Inferior parietal cortex (tissue), 1 donor: ENCODE results near the gene DGKH.
"Not testable (repeated sequence)": the region's sequence is repeated elsewhere in the genome, so short reads cannot be mapped to it uniquely, and the experiment has no call there.

Source experiments
- DNase-seq: peaks from one replicate; pipeline ENCODE4 v3.0.0-alpha.2; 2016; ENCODE audit errors: extremely low spot score

Gene DGKH

DNA sequence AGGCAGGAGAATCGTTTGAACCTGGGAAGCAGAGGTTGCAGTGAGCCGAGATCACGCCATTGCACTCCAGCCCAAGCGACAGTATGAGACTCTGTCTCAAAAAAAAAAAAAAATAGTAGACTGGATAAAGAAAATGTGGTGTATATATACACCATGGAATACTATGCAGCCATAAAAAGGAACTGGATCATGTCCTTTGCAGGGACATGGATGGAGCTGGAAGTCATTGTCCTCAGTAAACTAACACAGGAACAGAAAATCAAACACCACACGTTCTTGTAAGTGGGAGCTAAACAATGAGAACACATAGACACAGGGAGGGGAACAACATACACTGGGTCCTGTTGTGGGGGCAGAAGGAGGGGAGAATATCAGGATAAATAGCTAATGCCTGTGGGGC is 178.3 kb downstream of the DGKH start:
- not testable (repeated sequence) for DNase-seq

DNA sequence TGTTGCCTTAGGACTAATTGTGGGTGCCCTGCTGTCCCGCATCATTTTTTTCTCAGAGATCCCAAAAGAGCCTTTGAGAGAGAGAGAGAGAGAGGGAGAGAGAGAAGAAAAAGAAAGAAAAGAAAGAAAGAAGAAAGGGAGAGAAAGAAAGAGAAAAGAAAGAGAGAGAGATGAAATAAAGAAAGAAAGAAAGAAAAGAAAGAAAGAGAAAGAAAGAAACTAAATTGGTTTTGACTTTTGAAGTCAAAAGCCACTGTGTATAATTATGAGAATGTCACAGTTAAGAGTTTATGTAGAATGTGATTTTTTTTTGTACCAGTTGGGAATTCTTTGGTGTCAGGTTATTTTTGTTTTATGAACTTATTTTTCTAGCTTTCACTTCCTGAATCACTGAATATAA is 180.1 kb downstream of the DGKH start:
- DNase-seq: no peak

DNA sequence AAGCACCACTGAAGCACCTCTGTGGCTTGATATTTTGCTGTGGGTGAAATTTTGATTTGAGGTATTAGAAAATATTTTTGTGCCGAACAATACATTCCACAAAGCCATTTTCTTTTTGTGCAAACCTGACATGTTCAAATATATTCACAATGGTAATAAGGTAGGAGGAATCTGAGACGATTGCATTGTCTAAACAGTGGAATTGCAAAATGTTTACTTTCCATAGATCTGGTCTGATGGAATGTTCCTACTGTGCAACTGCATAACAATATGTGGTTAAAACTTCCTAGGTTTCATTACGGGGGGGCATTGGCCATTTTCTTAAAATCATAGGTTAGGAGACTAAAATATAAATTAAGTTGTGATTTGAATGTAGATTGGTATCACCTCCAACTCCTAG is 180.8 kb downstream of the DGKH start:
- DNase-seq: no peak

DNA sequence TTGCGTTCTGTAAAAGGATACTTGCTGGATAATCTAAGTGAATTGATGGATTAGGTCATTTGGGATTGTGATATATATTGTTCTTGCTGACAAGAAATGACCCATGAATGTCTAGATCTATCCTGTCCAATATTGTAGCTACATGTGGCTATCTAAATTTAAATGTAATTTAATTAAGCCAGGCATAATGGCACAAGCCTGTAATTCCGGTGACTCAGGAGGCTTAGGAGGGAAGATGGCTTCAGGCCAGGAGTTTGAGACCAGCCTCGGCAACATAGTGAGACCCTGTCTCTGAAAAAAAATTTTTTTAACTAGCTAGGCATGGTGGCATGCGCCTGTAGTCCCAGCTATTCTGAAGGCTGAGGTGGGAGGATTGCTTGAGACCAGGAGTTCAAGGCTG is 184.2 kb downstream of the DGKH start:
- no peak for DNase-seq

DNA sequence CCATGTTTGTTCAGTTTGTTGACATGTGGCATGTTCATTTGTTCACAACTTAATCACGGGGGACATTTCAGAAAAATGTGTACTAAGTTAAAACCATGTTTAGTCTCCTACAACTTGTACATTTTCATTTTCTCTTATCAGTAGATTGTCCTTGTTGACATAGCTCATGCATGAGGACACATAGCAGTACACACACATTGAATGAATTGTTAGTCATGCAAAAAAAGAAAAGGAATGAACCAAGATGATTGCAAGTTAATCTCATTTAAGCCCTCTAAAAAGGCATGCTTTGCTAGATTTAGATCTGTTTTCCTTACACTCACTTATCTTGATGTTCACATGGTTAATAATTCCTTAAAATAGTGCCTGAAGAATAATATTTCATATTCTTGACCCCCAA is 185.3 kb downstream of the DGKH start:
- DNase-seq: no peak

DNA sequence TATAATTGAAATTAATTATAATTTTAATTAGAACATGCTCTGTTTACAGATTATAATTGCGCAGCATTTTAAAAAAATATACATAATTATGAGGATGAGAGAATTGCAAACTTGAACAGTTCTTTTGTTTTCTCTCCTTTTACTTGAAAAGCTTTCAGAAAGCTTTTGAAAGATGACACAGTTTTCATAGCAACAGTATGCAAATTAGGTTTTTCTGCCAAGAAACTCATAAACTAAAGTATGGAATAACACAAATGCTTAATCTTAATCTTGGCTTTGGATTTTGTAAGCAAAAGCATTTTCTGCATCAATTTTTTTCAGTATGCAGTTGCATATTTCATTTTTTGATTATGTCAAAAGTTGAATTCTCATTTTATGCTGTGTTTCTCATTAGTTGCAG is 190.7 kb downstream of the DGKH start:
- peak; percentile 15 for DNase-seq

DNA sequence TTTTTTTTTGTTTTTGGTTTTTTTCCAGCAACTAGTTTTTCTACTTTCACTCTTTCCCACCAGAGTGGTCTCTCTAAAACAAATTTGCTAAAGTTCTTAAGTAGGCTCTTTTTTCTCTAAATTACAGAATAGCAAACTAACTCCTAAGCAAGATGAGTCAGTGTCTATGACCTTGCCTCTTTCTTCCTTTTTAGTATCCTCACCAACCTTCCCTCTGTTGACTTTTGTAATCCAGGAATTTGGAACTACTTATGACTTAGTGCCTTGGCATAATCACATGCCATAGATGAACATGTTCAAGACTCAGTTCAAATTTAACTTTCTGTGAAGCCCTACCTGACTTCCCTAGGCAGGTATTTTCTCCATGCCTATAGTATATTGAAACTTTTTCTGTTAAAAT is 191.2 kb downstream of the DGKH start:
- no peak for DNase-seq

DNA sequence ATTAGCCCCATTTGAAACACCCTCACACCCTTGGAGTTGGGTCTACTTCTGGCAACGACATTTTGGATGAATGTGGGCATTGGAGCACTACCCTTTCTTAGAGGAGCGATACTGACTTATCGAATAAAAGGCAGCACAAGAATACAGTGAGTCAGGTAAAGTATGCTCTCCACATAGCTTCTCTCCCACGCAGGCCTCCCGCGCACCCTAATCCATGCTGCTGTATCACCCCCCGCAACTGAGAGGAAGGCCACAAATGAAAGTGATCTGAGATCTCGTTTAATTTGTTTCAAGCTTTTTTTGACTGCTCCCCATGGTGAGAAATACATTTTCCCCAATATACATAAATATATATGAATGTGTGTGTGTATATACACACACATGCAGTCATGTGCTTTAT is 198.1 kb downstream of the DGKH start:
- no peak for DNase-seq

DNA sequence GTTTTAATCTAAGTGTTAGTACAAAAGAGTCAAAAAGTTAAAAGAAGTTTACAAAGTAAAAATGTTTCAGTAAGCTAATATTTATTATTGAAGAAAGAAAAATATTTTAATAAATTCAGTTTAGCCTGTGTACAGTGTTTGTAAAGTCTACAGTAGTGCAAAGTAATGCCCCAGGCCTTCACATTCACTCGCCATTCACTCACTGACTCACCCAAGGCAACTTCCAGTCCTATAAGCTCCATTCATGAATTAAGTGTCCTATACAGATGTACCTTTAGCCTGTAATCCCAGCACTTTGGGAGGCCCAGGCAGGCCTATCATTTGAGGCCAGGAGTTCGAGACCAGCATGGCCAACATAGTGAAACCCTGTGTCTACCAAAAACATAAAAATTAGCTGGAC is 199.4 kb downstream of the DGKH start:
- no peak for DNase-seq

DNA sequence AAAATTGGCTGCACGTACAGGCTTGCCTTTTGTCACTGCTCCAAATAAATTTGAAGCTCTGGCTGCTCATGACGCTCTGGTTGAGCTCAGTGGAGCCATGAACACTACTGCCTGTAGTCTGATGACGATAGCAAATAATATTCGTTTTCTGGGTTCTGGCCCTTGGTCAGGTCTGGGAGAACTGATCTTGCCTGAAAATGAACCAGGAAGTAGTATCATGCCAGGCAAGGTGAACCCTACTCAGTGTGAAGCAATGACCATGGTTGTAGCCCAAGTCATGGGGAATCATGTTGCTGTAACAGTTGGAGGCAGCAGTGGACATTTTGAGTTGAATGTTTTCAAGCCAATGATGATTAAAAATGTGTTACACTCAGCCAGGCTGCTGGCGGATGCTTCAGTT is 207.4 kb downstream of the DGKH start:
- DNase-seq: no peak

DNA sequence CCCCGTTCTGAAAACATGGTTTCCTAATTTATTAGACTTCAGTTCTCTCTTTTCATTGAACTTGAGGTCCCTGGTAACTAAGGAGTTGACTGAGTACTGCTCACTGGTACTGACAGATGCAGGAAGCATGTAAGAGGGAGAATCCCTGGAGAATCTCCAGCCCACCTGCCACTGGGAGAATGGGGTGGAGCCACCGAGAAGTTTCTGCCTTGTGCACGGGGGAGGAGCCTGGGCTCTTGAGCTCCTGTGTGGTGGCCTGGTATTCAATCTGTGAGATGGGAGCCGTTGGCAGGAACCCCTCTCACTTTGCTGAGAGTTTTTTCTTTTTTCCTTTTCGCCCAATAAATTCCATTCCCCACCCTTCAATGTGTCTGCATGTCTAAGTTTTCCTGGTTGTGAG is 210.3 kb downstream of the DGKH start:
- no peak for DNase-seq

DNA sequence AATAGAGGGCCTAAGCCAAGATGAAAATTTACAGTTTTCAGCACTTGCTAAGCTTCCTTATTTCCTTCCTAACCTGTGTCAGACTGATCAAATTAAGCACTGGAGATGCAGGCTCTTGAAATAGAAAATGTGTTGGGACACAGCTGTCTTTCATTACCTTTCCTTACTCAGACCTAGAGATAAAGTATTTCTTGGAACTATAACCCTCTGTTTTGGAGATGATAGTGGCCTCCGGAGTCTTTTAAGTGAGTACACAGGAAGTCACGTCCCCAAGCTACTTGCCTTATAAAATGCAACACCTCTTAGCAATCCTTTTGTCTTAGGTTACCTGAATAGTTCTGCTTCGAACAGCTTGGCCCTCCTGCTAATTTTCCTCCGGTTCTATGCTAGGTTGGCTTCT is 211.1 kb downstream of the DGKH start:
- no peak for DNase-seq

DNA sequence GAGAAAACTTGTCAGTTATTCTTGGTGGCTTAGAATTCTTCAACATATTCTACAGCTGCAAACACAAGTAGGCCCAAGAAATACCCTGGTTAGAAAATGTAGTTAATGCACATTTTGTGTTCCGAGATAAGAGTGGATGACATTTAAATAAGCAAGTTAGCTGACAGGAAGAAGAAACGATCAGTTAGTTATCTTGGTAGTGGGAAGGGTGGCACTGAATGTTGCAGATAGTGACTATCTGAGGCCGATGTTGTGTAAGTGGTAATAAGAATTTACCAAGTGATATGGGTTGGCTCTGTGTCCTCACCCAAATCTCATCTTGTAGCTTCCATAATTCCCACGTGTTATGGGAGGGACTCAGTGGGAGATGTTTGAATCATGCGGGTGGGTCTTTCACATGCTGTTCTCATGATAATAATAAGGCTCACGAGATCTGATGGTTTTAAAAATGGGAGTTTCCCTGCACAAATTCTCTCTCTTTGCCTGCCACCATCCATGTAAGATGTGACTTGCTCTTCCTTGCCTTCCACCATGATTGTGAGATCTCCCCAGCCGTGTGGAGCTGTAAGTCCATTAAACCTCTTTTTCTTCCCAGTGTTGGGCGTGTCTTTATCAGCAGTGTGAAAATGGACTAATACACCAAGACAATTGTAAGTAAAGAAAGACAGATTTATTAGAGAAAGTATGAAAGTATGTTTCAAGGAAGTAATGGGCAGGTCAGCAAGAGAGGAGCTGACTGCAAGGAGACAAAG is 212.6 kb downstream of the DGKH start:
- DNase-seq: no peak

DNA sequence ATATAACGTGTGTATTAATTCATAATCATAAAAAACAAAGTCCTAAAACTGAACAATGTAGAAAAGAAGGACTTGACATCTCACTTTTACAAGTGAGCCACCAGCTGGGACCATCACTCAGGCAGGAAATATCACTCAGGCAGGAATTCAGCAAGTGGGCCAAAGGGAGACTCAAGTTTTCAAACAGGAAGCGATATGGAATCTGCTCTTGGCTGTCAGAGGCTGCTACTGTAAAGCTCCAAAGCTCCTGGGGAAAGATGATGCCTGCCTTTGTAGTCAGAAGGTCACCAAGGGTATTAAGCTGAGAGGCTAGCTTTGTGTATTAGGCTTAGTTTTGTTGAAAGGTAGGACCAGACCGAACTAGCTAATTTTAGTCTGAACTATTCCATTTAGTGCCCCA is 218.0 kb downstream of the DGKH start:
- DNase-seq: no peak

DNA sequence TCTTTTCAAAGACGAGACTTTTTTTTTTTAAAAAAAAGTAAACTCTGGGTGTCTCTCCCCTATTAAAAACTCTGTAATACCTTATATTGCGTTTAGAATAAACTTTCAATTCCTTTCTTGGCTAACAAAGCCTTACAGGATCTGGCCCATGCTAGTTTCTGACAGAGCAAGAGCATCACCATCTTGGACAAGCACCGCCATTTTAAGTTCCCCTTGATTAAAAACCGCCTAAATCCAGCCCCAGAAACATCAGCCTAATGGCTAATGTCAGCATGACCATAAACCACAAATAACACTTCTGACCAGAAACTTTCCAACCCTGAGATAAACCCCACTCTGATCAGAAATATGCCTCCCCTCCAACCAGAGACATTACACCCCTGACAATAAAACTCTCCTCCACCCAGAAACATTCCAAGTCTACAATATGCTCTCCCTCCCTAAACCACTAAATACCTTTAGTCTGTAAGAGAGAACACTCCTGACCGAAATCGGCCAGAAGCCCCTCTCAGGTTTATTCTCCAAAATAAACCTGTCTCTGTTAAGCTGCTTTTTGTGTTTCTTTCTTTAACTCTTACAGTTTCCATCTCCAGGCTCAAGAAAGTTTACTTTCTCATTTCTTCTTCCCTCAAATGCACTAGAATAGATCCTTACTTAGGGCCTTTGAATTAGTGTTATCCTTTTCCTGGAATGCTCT is 221.9 kb downstream of the DGKH start:
- DNase-seq: no peak

DNA sequence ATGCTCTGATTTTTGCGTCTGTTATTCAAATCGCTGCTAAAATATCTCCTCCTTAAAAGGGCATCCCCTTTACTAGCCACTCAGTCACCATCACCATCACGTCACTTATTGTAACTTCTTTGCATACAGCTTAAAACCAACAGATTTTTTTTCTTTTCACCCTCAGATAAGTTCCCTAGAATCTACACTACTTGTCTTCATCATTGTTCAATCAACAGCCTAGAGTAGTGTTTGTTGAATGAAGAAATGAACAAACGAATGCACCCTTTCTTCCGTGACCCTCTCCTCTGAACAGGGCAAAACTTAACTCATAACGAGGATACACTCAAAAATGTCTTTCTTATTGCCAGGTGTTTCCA is 222.4 kb downstream of the DGKH start:
- DNase-seq: no peak

DNA sequence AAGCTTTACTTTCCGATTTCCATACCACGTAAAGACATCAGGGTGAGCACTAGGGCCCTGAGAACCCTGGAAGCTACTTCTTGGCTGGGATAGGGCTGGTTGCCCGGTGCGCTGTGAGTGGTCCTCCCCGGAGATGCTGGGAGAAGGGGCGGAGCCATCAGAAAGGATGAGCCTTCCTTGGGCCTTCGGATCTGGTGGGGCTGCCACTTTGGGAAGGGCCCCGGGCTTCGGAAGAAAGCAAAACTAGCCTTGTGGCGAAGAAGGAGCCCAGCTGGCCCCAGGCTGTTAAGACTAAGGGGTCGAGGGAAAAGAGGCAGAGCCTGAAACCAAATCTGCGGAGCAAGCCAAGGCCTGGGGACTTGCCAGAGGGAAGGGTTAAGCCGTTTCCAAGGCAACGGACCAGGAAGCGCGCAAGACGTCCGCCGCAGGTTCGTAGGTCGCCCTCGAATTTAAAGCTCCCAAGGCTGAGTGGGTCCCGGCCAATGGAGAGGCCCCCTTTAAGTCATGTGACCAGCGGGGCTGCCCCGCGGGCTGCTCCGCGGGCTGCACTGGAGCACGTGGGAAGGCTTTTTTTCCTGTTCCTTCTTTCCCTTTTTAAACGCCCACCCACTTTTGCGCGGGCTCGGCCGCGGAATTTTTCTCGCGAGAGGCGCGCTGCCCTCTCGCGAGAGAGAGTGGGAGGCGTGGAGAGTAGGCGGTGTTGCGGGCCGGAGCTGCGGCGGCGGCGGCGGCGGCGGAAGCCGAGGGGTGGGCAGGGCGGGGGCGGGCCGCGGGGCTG is 223.1 kb downstream of the DGKH start:
- peak; percentile 98 for DNase-seq

DNA sequence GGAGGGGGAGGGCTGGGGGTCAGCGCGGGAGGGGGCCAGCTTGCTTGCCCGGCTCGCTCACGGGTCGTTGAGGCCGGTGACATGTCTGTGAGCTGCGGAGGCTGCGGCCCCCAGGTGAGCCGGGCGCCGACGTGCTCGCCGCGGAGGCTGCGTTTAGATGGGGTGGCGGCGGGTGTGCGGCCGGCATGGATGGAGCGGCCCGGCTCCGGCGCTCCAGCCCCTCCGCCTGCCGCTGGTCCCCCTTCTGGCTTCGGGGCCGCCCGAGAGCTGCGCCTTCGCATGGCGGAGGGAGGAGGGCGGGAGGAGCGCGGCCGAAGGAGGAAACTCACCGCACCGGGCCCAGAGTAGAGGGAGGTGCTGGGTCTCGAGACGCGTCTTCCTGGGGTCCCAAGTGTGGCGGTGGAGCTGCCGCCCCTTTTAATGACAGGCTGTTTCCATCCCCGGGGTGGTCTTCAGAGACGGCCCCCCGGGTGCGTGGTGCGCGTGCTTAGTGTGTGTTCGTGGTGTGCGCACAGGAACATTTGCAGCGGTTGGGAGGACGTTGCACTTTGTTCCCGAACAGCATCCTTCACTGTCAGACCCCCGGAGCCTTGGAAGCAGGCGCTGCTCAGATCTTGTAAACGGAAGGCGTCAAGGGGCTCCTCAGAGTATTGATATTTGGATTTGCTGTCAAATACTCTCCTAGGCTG is 223.8 kb downstream of the DGKH start, which contains the start of gene AKAP11:
TSS of gene AKAP11 (plus strand) at position 38 of the 689 bp plus-strand sequence. CDS start 14,197 bp downstream, outside the sequence.
- peak; percentile 45 for DNase-seq

DNA sequence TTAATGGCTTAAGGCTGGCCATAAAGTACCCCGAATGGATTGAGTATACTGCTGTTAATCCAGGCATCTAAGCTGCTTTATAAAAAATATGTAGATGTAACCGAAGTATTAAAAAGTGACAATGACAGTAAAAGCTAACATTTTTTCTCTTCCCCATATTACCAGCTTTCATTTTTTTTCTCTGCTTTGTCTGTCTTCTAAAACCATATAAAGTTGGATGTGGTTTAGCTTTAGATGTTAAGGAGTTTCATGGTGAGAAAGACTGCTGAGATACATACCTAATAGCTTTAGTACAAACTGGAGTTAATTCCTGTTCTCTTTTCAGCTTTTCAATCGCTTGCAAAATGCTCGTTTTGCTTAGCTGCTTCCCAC is 224.3 kb downstream of the DGKH start:
- no peak for DNase-seq

DNA sequence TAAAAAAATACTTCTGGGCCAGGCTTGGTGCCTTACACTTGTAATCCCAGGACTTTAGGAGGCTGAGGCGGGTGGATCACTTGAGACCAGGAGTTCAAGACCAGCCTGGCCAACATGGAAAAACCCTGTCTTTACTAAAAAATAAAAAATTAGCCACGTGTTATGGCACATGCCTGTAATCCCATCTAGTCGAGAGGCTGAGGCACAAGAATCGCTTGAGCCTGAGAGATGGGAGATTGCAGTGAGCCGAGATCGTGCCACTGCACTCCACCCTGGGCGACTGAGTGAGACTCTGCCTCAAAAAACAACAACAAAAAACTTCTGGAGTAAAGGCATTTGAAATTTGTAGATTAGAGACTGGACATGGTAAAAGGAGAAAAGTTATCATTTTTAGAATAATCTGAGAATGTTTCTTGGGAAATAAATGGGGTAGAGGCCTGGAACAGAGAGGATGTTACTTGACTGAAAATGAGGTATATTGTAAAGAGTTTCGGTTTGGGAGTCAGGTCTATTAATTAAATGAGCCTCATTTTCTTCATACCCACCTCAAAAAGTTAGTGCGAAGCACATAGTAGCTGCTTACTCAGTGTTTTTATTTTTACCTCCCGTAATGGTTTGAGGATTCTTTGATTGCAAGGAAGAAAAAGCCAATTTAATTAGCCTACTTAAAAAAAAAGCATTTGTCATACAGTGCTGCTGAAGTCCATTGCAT is 226.1 kb downstream of the DGKH start:
- no peak for DNase-seq

DNA sequence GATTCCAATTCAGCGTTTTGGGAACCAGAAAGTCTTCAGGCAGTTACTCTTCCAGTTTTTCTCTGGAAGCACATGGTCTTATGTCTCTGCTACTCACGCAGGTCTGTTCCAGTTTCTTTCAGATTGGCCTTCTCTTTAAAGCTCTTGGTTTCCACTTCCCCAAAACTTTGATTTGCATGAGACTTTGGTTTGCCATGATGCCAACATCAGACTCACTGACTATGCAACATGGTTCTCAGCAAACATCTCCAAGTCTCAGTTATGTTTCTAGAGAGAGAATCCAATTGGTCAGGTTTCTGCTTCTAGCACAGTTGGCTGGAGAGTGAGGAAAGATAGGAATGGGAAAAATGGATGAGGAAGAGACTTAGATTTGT is 226.6 kb downstream of the DGKH start:
- DNase-seq: peak; percentile 20

DNA sequence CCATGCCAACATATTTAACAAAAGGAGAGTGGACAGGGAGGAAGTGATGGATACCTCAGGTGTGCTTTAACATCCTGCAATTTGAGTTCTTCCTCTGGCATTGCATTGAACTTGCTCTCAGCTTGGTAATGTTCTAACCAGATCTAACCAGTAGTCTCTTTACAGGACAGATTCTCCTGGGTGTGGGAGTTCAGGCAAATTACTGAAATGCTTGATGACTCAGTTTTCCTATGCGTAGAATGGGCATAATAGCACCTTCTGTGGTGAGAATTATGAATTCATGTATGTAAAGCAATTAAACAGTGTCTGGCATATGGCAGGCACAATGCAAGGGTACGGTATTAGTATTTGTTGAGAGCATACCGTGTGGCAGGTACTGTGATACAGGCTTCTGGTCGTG is 227.1 kb downstream of the DGKH start:
- DNase-seq: no peak
